Ishikawa (cell line): ENCODE results near the gene CNNM2.

Experiments
- CEBPB ChIP-seq: IDR thresholded peaks from 2 replicates; pipeline ENCODE4 v1.6.1; 2012
- CREB1 ChIP-seq: IDR thresholded peaks from 2 replicates; pipeline ENCODE4 v1.6.1; 2012; ENCODE audit warnings: low read depth
- EGR1 ChIP-seq: IDR thresholded peaks from 2 replicates; pipeline ENCODE4 v1.6.1; 2012
- EP300 ChIP-seq: IDR thresholded peaks from 2 replicates; pipeline ENCODE4 v1.6.1; 2012; ENCODE audit warnings: borderline replicate concordance
- FOXM1 ChIP-seq: IDR thresholded peaks from 2 replicates; pipeline ENCODE4 v1.6.1; 2012; ENCODE audit warnings: low read depth, borderline replicate concordance
- NFIC ChIP-seq: IDR thresholded peaks from 2 replicates; pipeline ENCODE4 v1.6.1; 2012
- RAD21 ChIP-seq: IDR thresholded peaks from 2 replicates; pipeline ENCODE4 v1.6.1; 2012; ENCODE audit warnings: low read depth
- REST ChIP-seq: IDR thresholded peaks from 2 replicates; pipeline ENCODE4 v1.6.1; 2012; ENCODE audit warnings: low read depth, mild to moderate bottlenecking
- TAF1 ChIP-seq: IDR thresholded peaks from 2 replicates; pipeline ENCODE4 v1.6.1; 2012; ENCODE audit warnings: low read depth, mild to moderate bottlenecking
- TCF12 ChIP-seq: IDR thresholded peaks from 2 replicates; pipeline ENCODE4 v1.6.1; 2012; ENCODE audit warnings: low read depth
- TEAD4 ChIP-seq: IDR thresholded peaks from 2 replicates; pipeline ENCODE4 v1.6.1; 2012
- YY1 ChIP-seq: IDR thresholded peaks from 2 replicates; pipeline ENCODE4 v1.6.1; 2012; ENCODE audit warnings: low read depth
- TF ChIP-seq, protein P1 (sequence below): IDR thresholded peaks from 2 replicates; pipeline ENCODE4 v1.6.1; 2012
- TF ChIP-seq, protein P2 (sequence below): IDR thresholded peaks from 2 replicates; pipeline ENCODE4 v1.6.1; 2012

DNA sequence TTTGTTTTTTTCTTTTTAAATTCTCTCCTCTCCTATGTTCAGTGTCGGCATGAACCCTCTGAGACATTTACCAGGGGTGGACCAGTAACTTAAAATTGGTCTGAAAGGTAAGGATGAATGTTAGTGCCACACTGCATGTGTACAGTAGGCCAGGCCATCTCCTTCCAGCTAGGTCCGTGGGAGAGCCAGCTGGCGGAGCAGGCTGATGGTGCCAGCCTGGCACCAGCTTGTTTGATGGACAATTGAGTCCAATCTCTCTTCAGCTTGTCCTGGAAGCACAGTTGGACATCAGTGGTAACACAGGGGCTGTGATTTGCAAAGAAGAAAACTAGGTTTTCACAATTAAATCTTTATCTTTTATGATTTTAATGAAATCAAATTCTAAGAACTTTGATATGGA, 136.5 kb downstream of the CNNM2 start:
- TF ChIP-seq YY1 (no peak), TCF12 (no peak), CREB1 (no peak), TEAD4 (no peak), RAD21 (no peak), CEBPB (no peak), EGR1 (no peak), EP300 (no peak), REST (no peak), NFIC (no peak), TAF1 (no peak), FOXM1 (no peak)
- TF ChIP-seq, protein P1, sequence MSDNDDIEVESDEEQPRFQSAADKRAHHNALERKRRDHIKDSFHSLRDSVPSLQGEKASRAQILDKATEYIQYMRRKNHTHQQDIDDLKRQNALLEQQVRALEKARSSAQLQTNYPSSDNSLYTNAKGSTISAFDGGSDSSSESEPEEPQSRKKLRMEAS = no peak
- TF ChIP-seq, protein P2, sequence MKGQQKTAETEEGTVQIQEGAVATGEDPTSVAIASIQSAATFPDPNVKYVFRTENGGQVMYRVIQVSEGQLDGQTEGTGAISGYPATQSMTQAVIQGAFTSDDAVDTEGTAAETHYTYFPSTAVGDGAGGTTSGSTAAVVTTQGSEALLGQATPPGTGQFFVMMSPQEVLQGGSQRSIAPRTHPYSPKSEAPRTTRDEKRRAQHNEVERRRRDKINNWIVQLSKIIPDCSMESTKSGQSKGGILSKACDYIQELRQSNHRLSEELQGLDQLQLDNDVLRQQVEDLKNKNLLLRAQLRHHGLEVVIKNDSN = no peak
